Inflammatory macrophage treated with lipopolysaccharide for 4 hours (primary cell): Measurements from ENCODE around the gene EDN3.
"Not testable (repeated sequence)": the region's sequence is repeated elsewhere in the genome, so short reads cannot be mapped to it uniquely, and the experiment has no call there.

ENCODE experiments used
- DNase-seq: peaks from one replicate; pipeline ENCODE4 v3.0.0-alpha.2; 2020

EDN3 gene

DNA sequence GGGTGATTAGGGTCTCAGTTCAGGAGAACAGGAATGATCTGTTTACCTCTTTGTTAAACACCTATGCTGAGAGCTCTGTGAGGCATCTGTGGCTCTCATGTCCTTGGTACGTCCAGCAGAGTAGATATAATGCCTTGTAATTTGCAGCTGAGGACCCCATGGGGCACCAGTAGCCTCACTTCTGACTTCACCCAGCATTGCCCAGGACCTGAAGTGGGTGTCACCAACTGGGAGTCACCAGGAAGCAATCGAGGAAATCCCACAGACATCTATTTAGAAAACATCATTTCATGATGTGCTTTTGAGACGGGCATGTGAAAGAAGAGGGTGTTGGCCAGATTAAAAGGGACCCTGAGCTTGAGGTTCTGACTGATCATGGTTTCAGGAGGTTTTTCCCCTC lies 8.8 kb downstream of the EDN3 start:
- no peak for DNase-seq

DNA sequence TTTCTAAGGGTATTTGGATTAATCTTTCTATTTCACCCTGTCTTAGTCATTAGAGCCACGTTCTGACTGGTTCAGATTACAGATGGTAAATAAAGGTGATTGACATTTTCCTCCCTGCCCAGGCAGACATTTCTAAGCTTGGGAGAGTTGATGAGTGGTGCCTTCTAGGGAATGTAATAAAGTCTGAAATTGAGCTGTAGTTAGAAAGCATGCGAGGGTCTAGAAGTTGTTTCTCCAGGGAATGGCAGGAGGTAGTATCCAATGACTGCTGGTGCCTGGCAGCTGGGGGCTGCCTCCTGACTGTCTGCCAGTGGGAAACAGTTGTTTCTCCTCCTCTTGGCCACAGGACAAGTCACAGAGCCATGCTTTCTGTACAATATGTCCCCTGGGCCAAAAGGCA lies 14.6 kb downstream of the EDN3 start:
- no peak for DNase-seq

GRCh38 chr20:59316911-59317731 lies 16.7 kb downstream of the EDN3 start:
- DNase-seq: no peak

DNA sequence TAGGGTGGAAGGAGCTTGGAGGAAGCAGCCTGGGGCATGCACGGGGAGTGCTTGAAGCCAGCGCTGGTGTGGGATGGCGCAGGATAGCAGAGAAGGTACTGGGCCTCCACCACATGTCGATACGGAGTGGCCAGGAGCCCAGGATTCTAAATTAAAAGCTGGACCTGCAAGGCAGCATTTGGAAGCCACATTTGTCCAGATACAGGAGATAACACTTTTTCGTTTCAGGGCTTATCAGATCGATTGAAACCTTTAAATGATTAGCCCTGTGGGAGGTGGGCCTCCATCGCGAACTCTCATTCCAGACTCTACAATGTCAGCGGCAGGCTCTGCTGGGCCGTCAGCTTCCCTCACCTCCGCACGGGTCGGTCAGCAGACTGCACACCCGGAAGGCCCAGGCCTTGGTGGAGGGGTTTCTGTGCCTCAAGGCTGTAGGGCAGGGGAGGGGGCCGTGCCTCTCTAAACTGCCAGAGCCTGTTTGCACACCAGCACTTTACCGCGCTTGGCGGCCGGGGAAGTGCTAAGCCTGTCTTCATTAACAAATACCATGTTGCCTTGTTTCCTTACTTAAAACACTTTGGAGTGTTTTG lies 17.9 kb downstream of the EDN3 start:
- no peak for DNase-seq

- DNase-seq: no peak
Observed at GRCh38 chr20:59318803-59319202, 18.4 kb downstream of the EDN3 start.

GRCh38 chr20:59320426-59320825 lies 20.0 kb downstream of the EDN3 start:
- DNase-seq: no peak

DNA sequence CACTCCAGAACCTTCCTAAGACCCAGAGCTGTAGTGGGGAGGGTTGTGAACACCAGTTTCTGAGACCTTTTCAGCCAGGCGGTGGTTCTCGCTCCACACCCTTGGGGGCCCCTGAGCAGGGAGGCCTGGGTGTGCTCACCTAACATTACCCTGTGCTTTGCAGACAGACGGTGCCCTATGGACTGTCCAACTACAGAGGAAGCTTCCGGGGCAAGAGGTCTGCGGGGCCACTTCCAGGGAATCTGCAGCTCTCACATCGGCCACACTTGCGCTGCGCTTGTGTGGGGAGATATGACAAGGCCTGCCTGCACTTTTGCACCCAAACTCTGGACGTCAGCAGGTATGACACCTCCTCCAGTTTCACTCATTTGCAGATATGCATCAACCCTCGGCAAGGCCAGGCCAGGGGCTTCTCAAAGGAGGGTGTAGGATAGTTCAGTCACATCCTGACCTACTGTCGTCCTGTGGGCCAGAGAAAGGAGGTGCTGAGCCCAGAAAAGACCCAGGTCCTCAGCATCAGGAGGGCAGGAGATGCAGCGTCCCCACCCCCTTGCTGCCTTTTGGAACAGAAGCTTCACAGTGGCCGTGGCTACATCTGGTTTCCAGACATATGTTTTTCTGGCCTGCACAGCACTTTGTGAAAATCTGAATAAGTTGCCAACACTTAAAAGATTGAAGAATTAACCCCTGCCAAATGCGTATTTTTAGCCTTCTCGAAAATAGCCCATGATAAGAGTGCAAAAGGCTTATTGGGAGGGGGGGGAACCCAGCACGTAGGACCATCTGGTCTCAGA lies 20.6 kb downstream of the EDN3 start:
- no peak for DNase-seq

DNA sequence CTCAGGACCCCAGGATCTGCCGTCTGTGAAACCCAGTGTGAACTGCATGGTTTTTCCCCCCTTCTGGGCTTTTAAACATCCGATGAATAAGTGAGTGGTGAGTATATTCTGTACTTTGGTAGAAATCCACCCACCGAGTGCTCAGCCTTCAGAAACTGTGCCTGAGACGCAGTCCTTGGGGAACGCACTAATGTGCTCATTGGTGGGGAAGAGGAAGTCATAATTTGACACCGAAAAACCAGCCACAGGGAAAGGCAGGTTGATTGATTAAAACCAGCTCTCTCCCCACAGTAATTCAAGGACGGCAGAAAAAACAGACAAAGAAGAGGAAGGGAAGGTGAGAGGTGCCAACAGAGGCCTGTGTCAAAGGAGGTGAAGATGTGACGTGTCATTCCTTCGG lies 21.7 kb downstream of the EDN3 start:
- DNase-seq: no peak

GRCh38 chr20:59322585-59323454 lies 22.4 kb downstream of the EDN3 start:
- DNase-seq: no peak

GRCh38 chr20:59323731-59324130 lies 23.3 kb downstream of the EDN3 start:
- DNase-seq: no peak

DNA sequence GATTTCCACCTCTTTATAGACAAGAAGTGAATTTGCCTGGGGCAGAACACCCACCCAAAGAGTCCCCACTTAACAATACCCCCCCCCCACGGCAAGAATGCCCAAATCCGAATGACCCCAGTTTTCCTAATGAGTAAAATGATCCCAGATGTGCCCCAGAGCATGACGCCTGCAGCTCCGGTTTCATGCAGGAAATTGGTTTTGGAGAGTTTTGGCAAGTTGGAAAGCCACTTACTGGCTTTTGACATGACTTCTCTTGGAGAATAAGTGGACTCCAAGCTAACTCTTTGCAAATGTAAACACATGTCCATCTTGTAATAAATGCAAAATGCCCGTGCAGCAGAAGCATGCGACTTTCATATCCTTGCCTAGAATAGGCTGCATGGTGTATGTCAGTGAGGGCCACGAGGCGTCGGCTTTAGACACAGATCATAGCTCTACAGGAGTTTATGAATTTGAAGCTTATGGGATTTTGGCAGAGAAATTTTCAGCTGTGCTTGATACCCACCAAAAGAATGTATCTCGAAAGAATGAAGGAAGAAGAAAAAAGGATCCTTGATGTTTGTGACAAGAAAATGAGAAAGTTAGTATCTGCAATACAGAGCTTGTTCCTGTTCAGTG lies 24.2 kb downstream of the EDN3 start:
- no peak for DNase-seq

DNA sequence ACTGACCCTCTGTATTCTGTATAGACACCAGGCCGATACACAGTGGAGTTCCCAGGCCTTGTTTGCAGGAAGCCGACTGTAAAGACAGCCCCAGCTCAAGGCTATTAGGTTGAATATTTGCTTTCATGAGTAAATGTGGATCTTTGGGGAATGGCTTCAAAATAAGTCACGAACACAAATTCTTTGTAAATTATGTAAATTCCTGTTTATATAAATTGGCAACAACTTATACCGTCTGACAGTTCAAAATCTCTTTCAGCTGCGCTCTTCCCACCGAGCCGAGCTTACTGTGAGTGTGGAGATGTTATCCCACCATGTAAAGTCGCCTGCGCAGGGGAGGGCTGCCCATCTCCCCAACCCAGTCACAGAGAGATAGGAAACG lies 24.7 kb downstream of the EDN3 start:
- DNase-seq: no peak

DNA sequence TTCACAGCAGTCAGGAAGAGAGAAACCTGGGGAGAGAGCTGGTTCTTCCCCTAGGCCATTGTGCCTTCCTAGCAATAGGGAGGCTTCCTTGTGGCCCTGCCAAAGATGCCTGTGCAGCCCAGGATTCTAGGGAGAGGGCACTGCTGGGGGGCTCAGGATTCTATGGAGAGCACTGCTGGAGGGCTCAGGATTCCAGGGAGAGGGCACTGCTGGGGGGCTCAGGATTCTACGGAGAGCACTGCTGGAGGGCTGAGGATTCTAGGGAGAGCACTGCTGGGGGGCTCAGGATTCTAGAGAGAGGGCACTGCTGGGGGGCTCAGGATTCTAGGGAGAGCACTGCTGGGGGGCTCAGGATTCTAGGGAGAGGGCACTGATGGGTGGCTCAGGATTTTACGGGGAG lies 25.8 kb downstream of the EDN3 start:
- no peak for DNase-seq

DNA sequence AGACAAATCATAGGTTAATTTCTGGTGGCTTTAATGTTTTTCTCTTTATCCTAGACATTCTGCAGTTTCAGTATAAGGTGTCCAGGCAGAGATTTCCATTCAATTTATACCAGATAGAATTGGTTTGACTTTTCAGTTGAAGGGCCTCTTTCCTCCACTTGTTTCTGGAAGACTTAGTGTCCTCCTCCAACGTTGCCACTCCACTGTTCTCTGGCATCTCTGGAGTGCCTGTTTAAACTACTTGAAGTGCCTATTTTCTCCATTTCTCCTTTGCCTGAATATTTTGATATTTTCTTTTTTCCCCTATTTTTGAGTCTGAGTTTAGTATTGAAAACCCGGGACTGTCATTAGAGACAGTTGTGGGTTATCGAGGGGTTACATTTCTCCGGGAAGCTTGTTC lies 27.7 kb downstream of the EDN3 start:
- DNase-seq: no peak

GRCh38 chr20:59331721-59332329 lies 31.4 kb downstream of the EDN3 start:
- DNase-seq: no peak

DNA sequence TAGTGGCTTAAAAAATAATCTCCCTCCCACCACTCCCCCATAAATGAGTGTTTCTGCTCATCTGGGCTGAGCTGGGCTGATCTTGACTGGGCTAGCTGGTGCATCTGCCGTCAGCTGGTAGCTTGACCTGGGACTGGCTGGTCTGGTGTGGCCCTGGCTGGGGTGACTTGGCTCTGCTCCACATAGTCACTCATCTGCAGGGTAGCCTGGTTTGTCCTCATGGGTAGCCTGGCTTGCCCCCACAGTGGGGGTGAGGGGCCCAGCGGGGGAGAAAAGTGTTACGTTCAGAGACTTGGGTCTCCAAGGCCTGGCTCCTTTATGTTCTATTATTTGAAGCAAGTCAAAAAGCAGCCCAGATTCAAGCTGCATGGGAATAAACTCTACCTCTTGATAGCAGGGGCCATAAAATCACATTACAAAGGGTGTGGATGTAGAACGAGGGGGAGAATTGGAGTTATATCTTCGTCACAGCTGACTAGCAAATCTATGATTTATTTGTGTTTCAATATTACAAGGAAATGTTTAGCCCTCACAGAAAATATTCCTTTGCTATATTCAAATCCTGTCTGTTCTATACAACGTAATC lies 32.9 kb downstream of the EDN3 start:
- no peak for DNase-seq

- DNase-seq: no peak
Observed at GRCh38 chr20:59333951-59334350, 33.5 kb downstream of the EDN3 start.

GRCh38 chr20:59334651-59335300 lies 34.4 kb downstream of the EDN3 start:
- DNase-seq: no peak

DNA sequence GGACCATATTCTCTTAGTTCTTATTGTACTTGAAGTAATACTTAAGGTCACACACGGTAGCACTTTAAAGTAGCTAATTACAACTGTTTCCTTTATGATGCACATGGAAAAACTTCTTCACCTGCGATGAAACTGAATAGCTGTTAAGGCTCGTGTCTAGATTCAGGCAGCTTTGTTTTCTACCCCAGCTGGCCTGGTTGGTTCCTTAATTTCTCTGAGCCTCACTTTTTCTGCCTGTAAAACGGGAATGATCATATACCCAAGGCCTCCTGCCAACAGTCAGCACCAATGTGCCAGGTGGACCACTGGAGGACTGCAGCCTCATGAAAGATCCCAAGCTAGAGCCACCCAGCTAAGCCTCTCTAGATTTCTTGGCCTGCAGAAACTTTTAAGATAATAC lies 35.0 kb downstream of the EDN3 start:
- DNase-seq: no peak

DNA sequence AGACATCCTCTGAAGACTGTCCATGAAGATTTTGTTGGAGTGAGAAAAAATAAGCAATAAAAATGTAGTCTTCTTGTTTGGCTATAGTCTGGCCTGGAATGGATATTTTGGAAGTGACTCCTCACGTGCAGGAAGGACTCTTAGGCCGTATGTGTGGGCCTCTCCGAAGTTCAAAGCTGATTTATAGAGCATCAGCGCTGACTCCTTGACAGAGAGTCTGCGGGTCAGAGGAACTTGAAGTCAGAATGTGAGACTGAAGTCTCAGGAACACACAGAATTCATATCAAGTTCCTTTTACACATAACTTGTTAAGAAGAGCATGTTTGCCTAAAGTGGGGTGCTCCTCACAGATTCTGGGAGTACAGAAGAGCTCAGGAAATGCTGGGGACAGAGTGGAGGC lies 36.1 kb downstream of the EDN3 start:
- no peak for DNase-seq

GRCh38 chr20:59338444-59338843 lies 38.0 kb downstream of the EDN3 start:
- not testable (repeated sequence) for DNase-seq
